PC-9 (cell line): ENCODE results near the gene SLIT1.

Experiments used
- CTCF ChIP-seq: fragments of 200-600 bp; sonication (generic); conservative IDR thresholded peaks from 2 replicates; pipeline ENCODE4 v1.6.1; 2017; ENCODE audit warnings: mixed run types, antibody characterized with exemption, mild to moderate bottlenecking, moderate library complexity
- EZH2 ChIP-seq: fragments of 200-600 bp; sonication (generic); IDR thresholded peaks from 2 replicates; pipeline ENCODE4 v1.8.0; 2017; ENCODE audit warnings: antibody characterized with exemption, low read depth

GRCh38 chr10:97119058-97119745 is 66.6 kb downstream of the SLIT1 start:
- TF ChIP-seq CTCF: no peak
- no peak for TF ChIP-seq EZH2
